ENCODE results near the gene TRAK1.

DNA sequence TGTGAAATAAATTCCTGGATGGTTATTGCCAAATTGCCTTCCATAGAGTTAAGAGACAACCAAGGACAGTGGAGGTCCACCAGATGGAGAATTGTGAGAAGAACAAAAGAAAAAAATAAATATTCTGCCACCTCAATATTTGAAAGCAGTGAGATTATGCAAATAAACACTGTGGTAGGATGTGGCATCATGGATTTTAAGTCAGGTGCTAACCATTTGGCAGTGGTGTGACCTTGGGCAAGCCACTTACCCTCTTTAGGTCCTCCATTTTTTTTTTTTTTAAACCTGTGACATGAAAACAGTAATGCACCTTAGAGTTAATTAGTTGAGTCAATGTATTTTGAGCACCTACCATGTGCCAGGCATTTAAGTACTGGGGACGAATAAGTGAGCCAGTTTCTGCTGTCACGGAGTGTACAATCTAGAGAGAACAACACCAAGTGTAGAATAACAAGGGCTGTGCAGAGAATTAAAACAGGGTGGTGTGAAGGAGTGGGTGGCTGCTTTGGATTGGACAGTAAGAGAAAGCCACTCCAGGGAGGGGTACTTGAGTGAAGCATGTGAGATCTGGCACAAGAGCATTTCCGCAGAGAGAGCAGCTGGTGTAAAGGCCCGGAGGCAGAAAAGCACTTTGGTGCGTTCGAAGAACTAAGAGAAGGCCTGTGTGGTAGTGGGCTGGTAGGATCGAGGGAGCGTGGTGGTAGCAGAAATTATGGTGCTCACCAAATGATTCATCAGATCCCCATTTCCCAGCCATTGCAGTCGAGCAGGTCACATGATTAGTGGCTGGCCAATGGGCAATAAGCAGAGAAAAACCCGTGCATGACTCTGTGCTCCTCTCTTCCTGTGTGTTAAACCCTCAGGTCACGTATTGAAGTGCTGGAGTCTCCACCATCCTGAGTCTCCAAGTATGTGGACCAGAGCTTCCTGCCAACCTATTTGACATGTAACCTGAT, 135.6 kb downstream of the TRAK1 start:
- TF ChIP-seq TARDBP (IDR thresholded peaks at IDR 0.05) (no peak), FOXA1 (IDR thresholded peaks at IDR 0.05) (no peak), NFRKB (IDR thresholded peaks at IDR 0.05) (no peak), SP1 (IDR thresholded peaks at IDR 0.05) (no peak), BHLHE40 (IDR thresholded peaks at IDR 0.05; ENCODE audit: borderline replicate concordance) (no peak)

Measured in HEK293T (cell line).